Mammary epithelial cell (primary cell): ENCODE measurements around the gene NEDD8.

Experiments
- EZH2 ChIP-seq: IDR thresholded peaks from 2 replicates; pipeline ENCODE4 v1.6.1; 2012; ENCODE audit warnings: low read length, inconsistent platforms, borderline replicate concordance
- TF ChIP-seq, protein P1 (sequence below), 2 donors: IDR thresholded peaks in 1 of 2; conservative IDR thresholded peaks in 1 of 2; 2 replicates each; pipeline ENCODE4 v1.5.1; 2011 to 2012; ENCODE audit warnings: inconsistent platforms in 2 of 2, low read length in 2 of 2, mild to moderate bottlenecking in 2 of 2, control low read depth in 1 of 2, low read depth in 1 of 2; ENCODE audit not compliant: insufficient read depth in 1 of 2; ENCODE audit errors: extremely low read depth in 1 of 2

DNA sequence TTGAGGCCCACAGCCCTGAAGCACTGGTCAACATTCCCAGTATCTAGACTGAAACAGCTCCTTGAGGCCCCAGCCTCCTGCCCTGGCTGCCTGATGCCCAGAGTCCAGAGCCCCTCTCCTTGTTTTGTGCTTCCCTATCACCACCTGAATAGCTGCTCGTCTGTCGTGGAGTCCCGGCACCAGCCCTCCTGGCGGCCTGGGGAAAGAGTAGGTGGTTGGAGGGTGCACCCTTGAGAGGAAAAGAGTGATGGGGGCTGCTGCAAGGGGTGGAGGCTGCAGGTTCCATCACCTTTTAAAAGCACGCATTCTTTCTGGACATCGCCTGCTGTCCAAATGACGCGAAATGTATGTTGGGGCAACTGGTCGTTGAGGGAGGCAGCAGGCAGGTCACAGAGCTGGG is 36.1 kb upstream of the NEDD8 start:
- TF ChIP-seq, protein P1, sequence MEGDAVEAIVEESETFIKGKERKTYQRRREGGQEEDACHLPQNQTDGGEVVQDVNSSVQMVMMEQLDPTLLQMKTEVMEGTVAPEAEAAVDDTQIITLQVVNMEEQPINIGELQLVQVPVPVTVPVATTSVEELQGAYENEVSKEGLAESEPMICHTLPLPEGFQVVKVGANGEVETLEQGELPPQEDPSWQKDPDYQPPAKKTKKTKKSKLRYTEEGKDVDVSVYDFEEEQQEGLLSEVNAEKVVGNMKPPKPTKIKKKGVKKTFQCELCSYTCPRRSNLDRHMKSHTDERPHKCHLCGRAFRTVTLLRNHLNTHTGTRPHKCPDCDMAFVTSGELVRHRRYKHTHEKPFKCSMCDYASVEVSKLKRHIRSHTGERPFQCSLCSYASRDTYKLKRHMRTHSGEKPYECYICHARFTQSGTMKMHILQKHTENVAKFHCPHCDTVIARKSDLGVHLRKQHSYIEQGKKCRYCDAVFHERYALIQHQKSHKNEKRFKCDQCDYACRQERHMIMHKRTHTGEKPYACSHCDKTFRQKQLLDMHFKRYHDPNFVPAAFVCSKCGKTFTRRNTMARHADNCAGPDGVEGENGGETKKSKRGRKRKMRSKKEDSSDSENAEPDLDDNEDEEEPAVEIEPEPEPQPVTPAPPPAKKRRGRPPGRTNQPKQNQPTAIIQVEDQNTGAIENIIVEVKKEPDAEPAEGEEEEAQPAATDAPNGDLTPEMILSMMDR (conservative IDR thresholded peaks at IDR 0.05 in 1 of 2, IDR thresholded peaks at IDR 0.05 in 1 of 2; ENCODE audit: extremely low read depth in 1 of 2, insufficient read depth in 1 of 2, low read depth in 1 of 2, low read length in 2 of 2), result no peak
- no peak for TF ChIP-seq EZH2
